Measurements from ENCODE around the gene HSDL1.

Gene HSDL1

GRCh38 chr16:84178146-84178765 is 33.3 kb upstream of the HSDL1 start:
- no peak for TF ChIP-seq CTCF (IDR thresholded peaks at IDR 0.05; ENCODE audit: low read depth, low read length, missing control alignments)
- in situ Hi-C loops (cut with HindIII; ENCODE audit: low pct_ligation_motif_present, low sequenced_read_pairs), result no loop called here
- DNase-seq, result no peak
- Histone ChIP-seq H3K36me3 (replicated peaks) (peaks cover 31% of the 10 kb centered on the region), H3K27ac (no peak overlapping the region), H3K27me3 (replicated peaks) (no peaks in the 10 kb centered on the region), H3K4me3 (ENCODE audit: low read depth, low read length) (no peak overlapping the region)

- no peaks in the 10 kb centered on the region for H3K27me3 ChIP-seq (replicated peaks)
- peak overlapping the region; percentile 42 for H3K27ac ChIP-seq
- H3K36me3 ChIP-seq (replicated peaks), result peaks cover 25% of the 10 kb centered on the region
- DNase-seq, result peak; percentile 43
- H3K4me3 ChIP-seq (ENCODE audit: low read depth, low read length), result no peak overlapping the region
- in situ Hi-C loops (cut with HindIII; ENCODE audit: low pct_ligation_motif_present, low sequenced_read_pairs), result no loop called here
- TF ChIP-seq CTCF (IDR thresholded peaks at IDR 0.05; ENCODE audit: low read depth, low read length, missing control alignments), result no peak
Observed at GRCh38 chr16:84177741-84178073, 32.7 kb upstream of the HSDL1 start.

- H3K27ac ChIP-seq, result peak overlapping the region; percentile 42
- TF ChIP-seq CTCF (IDR thresholded peaks at IDR 0.05; ENCODE audit: low read depth, low read length, missing control alignments), result no peak
Observed at GRCh38 chr16:84176192-84177053, 31.4 kb upstream of the HSDL1 start.

GRCh38 chr16:84175350-84176081 is 30.5 kb upstream of the HSDL1 start:
- Histone ChIP-seq H3K27me3 (replicated peaks) (no peaks in the 10 kb centered on the region), H3K36me3 (replicated peaks) (peaks cover 17% of the 10 kb centered on the region), H3K27ac (no peak overlapping the region), H3K4me3 (ENCODE audit: low read depth, low read length) (no peak overlapping the region)
- in situ Hi-C loops (cut with HindIII; ENCODE audit: low pct_ligation_motif_present, low sequenced_read_pairs), result no loop called here
- peak; percentile 47 for DNase-seq
- peak; percentile 71 for TF ChIP-seq CTCF (IDR thresholded peaks at IDR 0.05; ENCODE audit: low read depth, low read length, missing control alignments)

More at GRCh38 chr16:84176192-84177053, 31.4 kb upstream of the HSDL1 start:
- H3K27me3 ChIP-seq (replicated peaks), result no peaks in the 10 kb centered on the region
- H3K36me3 ChIP-seq (replicated peaks), result peaks cover 23% of the 10 kb centered on the region
- in situ Hi-C loops (cut with HindIII; ENCODE audit: low pct_ligation_motif_present, low sequenced_read_pairs), result no loop called here
- no peak for DNase-seq
- H3K4me3 ChIP-seq (ENCODE audit: low read depth, low read length), result no peak overlapping the region

GRCh38 chr16:84174396-84174795 is 29.4 kb upstream of the HSDL1 start:
- Histone ChIP-seq H3K27ac (no peak overlapping the region), H3K27me3 (replicated peaks) (peaks cover 2% of the 10 kb centered on the region), H3K36me3 (replicated peaks) (peaks cover 9% of the 10 kb centered on the region), H3K4me3 (ENCODE audit: low read depth, low read length) (no peak overlapping the region)
- in situ Hi-C loops (cut with HindIII; ENCODE audit: low pct_ligation_motif_present, low sequenced_read_pairs), result no loop called here
- no peak for DNase-seq
- no peak for TF ChIP-seq CTCF (IDR thresholded peaks at IDR 0.05; ENCODE audit: low read depth, low read length, missing control alignments)

Data from brain microvascular endothelial cell (primary cell).